SW480 (cell line): ENCODE data around the gene GREB1L.
A peak's percentile ranks its signal among the peaks of the same experiment; 100 is the strongest.
"Not testable (repeated sequence)": the region's sequence is repeated elsewhere in the genome, so short reads cannot be mapped to it uniquely, and the experiment has no call there.

Experiments used
- DNase-seq: peaks from one replicate; pipeline ENCODE4 v3.0.0-alpha.2; 2016; ENCODE audit warnings: low spot score

Gene GREB1L

GRCh38 chr18:21264651-21265050 lies 22.6 kb downstream of the GREB1L start:
- no peak for DNase-seq

- no peak for DNase-seq
These were observed 24.1 kb downstream of the GREB1L start for GRCh38 chr18:21265971-21266673.

GRCh38 chr18:21267400-21267799 lies 25.4 kb downstream of the GREB1L start:
- DNase-seq = peak; percentile 18

GRCh38 chr18:21269349-21269748 lies 27.3 kb downstream of the GREB1L start:
- no peak for DNase-seq

- DNase-seq = no peak
These were observed 28.4 kb downstream of the GREB1L start for GRCh38 chr18:21270453-21270852.

- DNase-seq = no peak
These were observed 30.1 kb downstream of the GREB1L start for GRCh38 chr18:21272016-21272579.

- DNase-seq = no peak
These were observed 31.5 kb downstream of the GREB1L start for GRCh38 chr18:21273568-21273967.

GRCh38 chr18:21275645-21276044 lies 33.6 kb downstream of the GREB1L start:
- no peak for DNase-seq

GRCh38 chr18:21277578-21277977 lies 35.5 kb downstream of the GREB1L start:
- no peak for DNase-seq

GRCh38 chr18:21278218-21278617 lies 36.2 kb downstream of the GREB1L start:
- not testable (repeated sequence) for DNase-seq

- no peak for DNase-seq
These were observed 39.6 kb downstream of the GREB1L start for GRCh38 chr18:21281603-21282002.

GRCh38 chr18:21284540-21284939 lies 42.5 kb downstream of the GREB1L start:
- DNase-seq = no peak

- no peak for DNase-seq
These were observed 47.8 kb downstream of the GREB1L start for GRCh38 chr18:21289827-21290226.

- no peak for DNase-seq
These were observed 49.1 kb downstream of the GREB1L start for GRCh38 chr18:21291106-21291505.

GRCh38 chr18:21293479-21293878 lies 51.4 kb downstream of the GREB1L start:
- DNase-seq = no peak

GRCh38 chr18:21295101-21295500 lies 53.1 kb downstream of the GREB1L start:
- no peak for DNase-seq

- DNase-seq = no peak
These were observed 54.0 kb downstream of the GREB1L start for GRCh38 chr18:21296045-21296444.

GRCh38 chr18:21298351-21298750 lies 56.3 kb downstream of the GREB1L start:
- no peak for DNase-seq

- DNase-seq = no peak
These were observed 58.2 kb downstream of the GREB1L start for GRCh38 chr18:21300035-21300907.

- DNase-seq = no peak
These were observed 58.8 kb downstream of the GREB1L start for GRCh38 chr18:21300908-21301200.

GRCh38 chr18:21303445-21303844 lies 61.4 kb downstream of the GREB1L start:
- peak; percentile 62 for DNase-seq

- DNase-seq = peak; percentile 77
These were observed 61.9 kb downstream of the GREB1L start for GRCh38 chr18:21303895-21304294.

- no peak for DNase-seq
These were observed 63.6 kb downstream of the GREB1L start for GRCh38 chr18:21305621-21306020.
